ENCODE data around the gene HRAS.

GRCh38 chr11:574632-575312, 39.4 kb upstream of the HRAS start:
- TF ChIP-seq POLR2AphosphoS5 (IDR thresholded peaks at IDR 0.05) = no peak
- TF ChIP-seq, protein P1, sequence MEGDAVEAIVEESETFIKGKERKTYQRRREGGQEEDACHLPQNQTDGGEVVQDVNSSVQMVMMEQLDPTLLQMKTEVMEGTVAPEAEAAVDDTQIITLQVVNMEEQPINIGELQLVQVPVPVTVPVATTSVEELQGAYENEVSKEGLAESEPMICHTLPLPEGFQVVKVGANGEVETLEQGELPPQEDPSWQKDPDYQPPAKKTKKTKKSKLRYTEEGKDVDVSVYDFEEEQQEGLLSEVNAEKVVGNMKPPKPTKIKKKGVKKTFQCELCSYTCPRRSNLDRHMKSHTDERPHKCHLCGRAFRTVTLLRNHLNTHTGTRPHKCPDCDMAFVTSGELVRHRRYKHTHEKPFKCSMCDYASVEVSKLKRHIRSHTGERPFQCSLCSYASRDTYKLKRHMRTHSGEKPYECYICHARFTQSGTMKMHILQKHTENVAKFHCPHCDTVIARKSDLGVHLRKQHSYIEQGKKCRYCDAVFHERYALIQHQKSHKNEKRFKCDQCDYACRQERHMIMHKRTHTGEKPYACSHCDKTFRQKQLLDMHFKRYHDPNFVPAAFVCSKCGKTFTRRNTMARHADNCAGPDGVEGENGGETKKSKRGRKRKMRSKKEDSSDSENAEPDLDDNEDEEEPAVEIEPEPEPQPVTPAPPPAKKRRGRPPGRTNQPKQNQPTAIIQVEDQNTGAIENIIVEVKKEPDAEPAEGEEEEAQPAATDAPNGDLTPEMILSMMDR (IDR thresholded peaks at IDR 0.05) = no peak
- TF ChIP-seq POLR2A (IDR thresholded peaks at IDR 0.05) = no peak

Measured in stomach (tissue), 4 donors.